ENCODE data around the gene HRH4.

The HRH4 gene

GRCh38 chr18:24432618-24433017 is 27.8 kb upstream of the HRH4 start:
- Histone ChIP-seq H3K79me1 (ENCODE audit: low read length) (peaks cover 2% of the 10 kb centered on the region), H2BK120ac (ENCODE audit: low read depth, low read length) (no peak overlapping the region), H4K5ac (ENCODE audit: low read length) (no peak overlapping the region), H3K4ac (ENCODE audit: low read depth, low read length) (no peak overlapping the region), H3K36me3 (ENCODE audit: control insufficient read depth, insufficient read depth, low read length) (no peaks in the 10 kb centered on the region), H3K23ac (ENCODE audit: low read length) (no peak overlapping the region), H4K8ac (ENCODE audit: low read depth, low read length) (no peak overlapping the region), H2BK15ac (replicated peaks; ENCODE audit: low read depth) (no peak overlapping the region), H3K18ac (ENCODE audit: low read length) (no peak overlapping the region), H3K4me3 (ENCODE audit: low read length) (no peak overlapping the region), H3K4me1 (ENCODE audit: control insufficient read depth, low read depth, low read length) (no peaks in the 10 kb centered on the region), H3K27ac (ENCODE audit: low read depth, low read length) (no peak overlapping the region), H3K79me2 (ENCODE audit: control insufficient read depth, insufficient read depth, low read length) (no peaks in the 10 kb centered on the region), H3K4me2 (ENCODE audit: low read length) (no peak overlapping the region), H3K56ac (ENCODE audit: low read length) (no peak overlapping the region), H2BK5ac (ENCODE audit: low read length) (no peak overlapping the region), H2AK5ac (ENCODE audit: low read length) (no peak overlapping the region), H3K27me3 (ENCODE audit: insufficient read depth, low read length, poor library complexity) (no peaks in the 10 kb centered on the region), H3K9ac (ENCODE audit: low read length) (no peak overlapping the region)
- WGBS (ENCODE audit: extremely low coverage, insufficient coverage, low lambda C conversion rate) = no CpG with 5 or more reads among the region's 3 CpGs
- no peak for DNase-seq

GRCh38 chr18:24436939-24437338 is 23.5 kb upstream of the HRH4 start:
- no peak overlapping the region for H3K4ac ChIP-seq (ENCODE audit: low read depth, low read length)
- no peaks in the 10 kb centered on the region for H3K79me1 ChIP-seq (ENCODE audit: low read length)
- no peaks in the 10 kb centered on the region for H3K4me1 ChIP-seq (ENCODE audit: control insufficient read depth, low read depth, low read length)
- no peak overlapping the region for H2BK120ac ChIP-seq (ENCODE audit: low read depth, low read length)
- H4K8ac ChIP-seq (ENCODE audit: low read depth, low read length) = no peak overlapping the region
- H3K27me3 ChIP-seq (ENCODE audit: insufficient read depth, low read length, poor library complexity) = no peaks in the 10 kb centered on the region
- no peak overlapping the region for H3K27ac ChIP-seq (ENCODE audit: low read depth, low read length)
- no peaks in the 10 kb centered on the region for H3K79me2 ChIP-seq (ENCODE audit: control insufficient read depth, insufficient read depth, low read length)
- no peak overlapping the region for H4K5ac ChIP-seq (ENCODE audit: low read length)
- no peak for DNase-seq
- H3K4me2 ChIP-seq (ENCODE audit: low read length) = no peak overlapping the region
- H3K4me3 ChIP-seq (ENCODE audit: low read length) = no peak overlapping the region
- WGBS (ENCODE audit: extremely low coverage, insufficient coverage, low lambda C conversion rate) = no CpG with 5 or more reads among the region's 1 CpG
- H3K56ac ChIP-seq (ENCODE audit: low read length) = no peak overlapping the region
- H3K36me3 ChIP-seq (ENCODE audit: control insufficient read depth, insufficient read depth, low read length) = no peaks in the 10 kb centered on the region
- H3K18ac ChIP-seq (ENCODE audit: low read length) = no peak overlapping the region
- no peak overlapping the region for H2AK5ac ChIP-seq (ENCODE audit: low read length)
- H2BK15ac ChIP-seq (replicated peaks; ENCODE audit: low read depth) = no peak overlapping the region
- no peak overlapping the region for H2BK5ac ChIP-seq (ENCODE audit: low read length)
- no peak overlapping the region for H3K9ac ChIP-seq (ENCODE audit: low read length)
- no peak overlapping the region for H3K23ac ChIP-seq (ENCODE audit: low read length)

- Histone ChIP-seq H3K23ac (ENCODE audit: low read length) (no peak overlapping the region), H3K79me2 (ENCODE audit: control insufficient read depth, insufficient read depth, low read length) (no peaks in the 10 kb centered on the region), H3K79me1 (ENCODE audit: low read length) (no peaks in the 10 kb centered on the region), H3K18ac (ENCODE audit: low read length) (no peak overlapping the region), H3K4me1 (ENCODE audit: control insufficient read depth, low read depth, low read length) (no peaks in the 10 kb centered on the region), H2BK120ac (ENCODE audit: low read depth, low read length) (no peak overlapping the region), H3K4me3 (ENCODE audit: low read length) (no peak overlapping the region), H3K36me3 (ENCODE audit: control insufficient read depth, insufficient read depth, low read length) (peaks cover 3% of the 10 kb centered on the region), H2BK15ac (replicated peaks; ENCODE audit: low read depth) (no peak overlapping the region), H3K27me3 (ENCODE audit: insufficient read depth, low read length, poor library complexity) (no peaks in the 10 kb centered on the region), H3K4ac (ENCODE audit: low read depth, low read length) (no peak overlapping the region), H3K27ac (ENCODE audit: low read depth, low read length) (no peak overlapping the region), H3K9ac (ENCODE audit: low read length) (no peak overlapping the region), H3K56ac (ENCODE audit: low read length) (no peak overlapping the region), H4K5ac (ENCODE audit: low read length) (no peak overlapping the region), H3K4me2 (ENCODE audit: low read length) (no peak overlapping the region), H2BK5ac (ENCODE audit: low read length) (no peak overlapping the region), H2AK5ac (ENCODE audit: low read length) (no peak overlapping the region), H4K8ac (ENCODE audit: low read depth, low read length) (no peak overlapping the region)
- no CpG with 5 or more reads among the region's 2 CpGs for WGBS (ENCODE audit: extremely low coverage, insufficient coverage, low lambda C conversion rate)
- DNase-seq = no peak
Measured at GRCh38 chr18:24443870-24444269, 16.6 kb upstream of the HRH4 start.

- Histone ChIP-seq H3K23ac (ENCODE audit: low read length) (no peak overlapping the region), H4K8ac (ENCODE audit: low read depth, low read length) (no peak overlapping the region), H2BK5ac (ENCODE audit: low read length) (no peak overlapping the region), H3K4ac (ENCODE audit: low read depth, low read length) (no peak overlapping the region), H4K5ac (ENCODE audit: low read length) (no peak overlapping the region), H3K79me2 (ENCODE audit: control insufficient read depth, insufficient read depth, low read length) (no peaks in the 10 kb centered on the region), H3K79me1 (ENCODE audit: low read length) (no peaks in the 10 kb centered on the region), H2BK120ac (ENCODE audit: low read depth, low read length) (no peak overlapping the region), H2BK15ac (replicated peaks; ENCODE audit: low read depth) (no peak overlapping the region), H3K4me3 (ENCODE audit: low read length) (no peak overlapping the region), H3K4me2 (ENCODE audit: low read length) (no peak overlapping the region), H3K27me3 (ENCODE audit: insufficient read depth, low read length, poor library complexity) (no peaks in the 10 kb centered on the region), H3K27ac (ENCODE audit: low read depth, low read length) (no peak overlapping the region), H3K36me3 (ENCODE audit: control insufficient read depth, insufficient read depth, low read length) (peaks cover 3% of the 10 kb centered on the region), H3K4me1 (ENCODE audit: control insufficient read depth, low read depth, low read length) (no peaks in the 10 kb centered on the region), H3K56ac (ENCODE audit: low read length) (no peak overlapping the region), H3K9ac (ENCODE audit: low read length) (no peak overlapping the region), H2AK5ac (ENCODE audit: low read length) (no peak overlapping the region), H3K18ac (ENCODE audit: low read length) (no peak overlapping the region)
- WGBS (ENCODE audit: extremely low coverage, insufficient coverage, low lambda C conversion rate) = no CpG with 5 or more reads among the region's 1 CpG
- no peak for DNase-seq
Measured at GRCh38 chr18:24446453-24446852, 14.0 kb upstream of the HRH4 start.

GRCh38 chr18:24446953-24447538 is 13.4 kb upstream of the HRH4 start:
- no CpG with 5 or more reads among the region's 1 CpG for WGBS (ENCODE audit: extremely low coverage, insufficient coverage, low lambda C conversion rate)
- no peak overlapping the region for H3K56ac ChIP-seq (ENCODE audit: low read length)
- no peak overlapping the region for H2BK5ac ChIP-seq (ENCODE audit: low read length)
- no peak overlapping the region for H3K23ac ChIP-seq (ENCODE audit: low read length)
- no peak overlapping the region for H3K4me3 ChIP-seq (ENCODE audit: low read length)
- H3K4me1 ChIP-seq (ENCODE audit: control insufficient read depth, low read depth, low read length) = no peaks in the 10 kb centered on the region
- no peak for DNase-seq
- H2AK5ac ChIP-seq (ENCODE audit: low read length) = no peak overlapping the region
- H3K27ac ChIP-seq (ENCODE audit: low read depth, low read length) = no peak overlapping the region
- H3K18ac ChIP-seq (ENCODE audit: low read length) = no peak overlapping the region
- H3K4ac ChIP-seq (ENCODE audit: low read depth, low read length) = no peak overlapping the region
- no peak overlapping the region for H3K4me2 ChIP-seq (ENCODE audit: low read length)
- no peak overlapping the region for H3K9ac ChIP-seq (ENCODE audit: low read length)
- H4K8ac ChIP-seq (ENCODE audit: low read depth, low read length) = no peak overlapping the region
- no peak overlapping the region for H2BK15ac ChIP-seq (replicated peaks; ENCODE audit: low read depth)
- H3K79me2 ChIP-seq (ENCODE audit: control insufficient read depth, insufficient read depth, low read length) = no peaks in the 10 kb centered on the region
- H4K5ac ChIP-seq (ENCODE audit: low read length) = no peak overlapping the region
- H3K79me1 ChIP-seq (ENCODE audit: low read length) = no peaks in the 10 kb centered on the region
- H3K36me3 ChIP-seq (ENCODE audit: control insufficient read depth, insufficient read depth, low read length) = peaks cover 3% of the 10 kb centered on the region
- no peak overlapping the region for H2BK120ac ChIP-seq (ENCODE audit: low read depth, low read length)
- H3K27me3 ChIP-seq (ENCODE audit: insufficient read depth, low read length, poor library complexity) = no peaks in the 10 kb centered on the region

- WGBS (ENCODE audit: extremely low coverage, insufficient coverage, low lambda C conversion rate) = no CpG with 5 or more reads among the region's 1 CpG
- no peak overlapping the region for H3K4ac ChIP-seq (ENCODE audit: low read depth, low read length)
- no peak overlapping the region for H2BK15ac ChIP-seq (replicated peaks; ENCODE audit: low read depth)
- H3K79me2 ChIP-seq (ENCODE audit: control insufficient read depth, insufficient read depth, low read length) = no peaks in the 10 kb centered on the region
- H3K4me3 ChIP-seq (ENCODE audit: low read length) = no peak overlapping the region
- no peak overlapping the region for H2AK5ac ChIP-seq (ENCODE audit: low read length)
- no peak overlapping the region for H4K8ac ChIP-seq (ENCODE audit: low read depth, low read length)
- no peaks in the 10 kb centered on the region for H3K27me3 ChIP-seq (ENCODE audit: insufficient read depth, low read length, poor library complexity)
- H3K18ac ChIP-seq (ENCODE audit: low read length) = no peak overlapping the region
- peaks cover 3% of the 10 kb centered on the region for H3K36me3 ChIP-seq (ENCODE audit: control insufficient read depth, insufficient read depth, low read length)
- H2BK5ac ChIP-seq (ENCODE audit: low read length) = no peak overlapping the region
- H3K4me2 ChIP-seq (ENCODE audit: low read length) = no peak overlapping the region
- no peak overlapping the region for H3K23ac ChIP-seq (ENCODE audit: low read length)
- H3K4me1 ChIP-seq (ENCODE audit: control insufficient read depth, low read depth, low read length) = no peaks in the 10 kb centered on the region
- H4K5ac ChIP-seq (ENCODE audit: low read length) = no peak overlapping the region
- no peak overlapping the region for H3K27ac ChIP-seq (ENCODE audit: low read depth, low read length)
- DNase-seq = no peak
- H3K9ac ChIP-seq (ENCODE audit: low read length) = no peak overlapping the region
- H3K56ac ChIP-seq (ENCODE audit: low read length) = no peak overlapping the region
- H2BK120ac ChIP-seq (ENCODE audit: low read depth, low read length) = no peak overlapping the region
- H3K79me1 ChIP-seq (ENCODE audit: low read length) = no peaks in the 10 kb centered on the region
Measured at GRCh38 chr18:24447961-24448360, 12.5 kb upstream of the HRH4 start.

Data from mesendoderm (in vitro differentiated cells).